Mesenchymal stem cell (in vitro differentiated cells and primary cell): Measurements from ENCODE around the gene CYB5B.
A peak's percentile ranks its signal among the peaks of the same experiment; 100 is the strongest.

Experiments used
- DNase-seq: peaks from one replicate; pipeline ENCODE4 v3.0.0-alpha.2; 2013
- H2AFZ ChIP-seq: one replicate; pipeline ENCODE4 v1.6.1; 2013; ENCODE audit warnings: low read depth, mild to moderate bottlenecking, control low read depth, inconsistent platforms, low read length, moderate library complexity
- H2AK5ac ChIP-seq: 2 replicates; pipeline ENCODE4 v1.6.1; 2013; ENCODE audit warnings: low read length, moderate library complexity, mild to moderate bottlenecking, inconsistent platforms; ENCODE audit not compliant: severe bottlenecking
- H2BK120ac ChIP-seq: one replicate; pipeline ENCODE4 v1.6.1; 2013; ENCODE audit warnings: low read depth, mild to moderate bottlenecking, inconsistent platforms, low read length, moderate library complexity
- H2BK12ac ChIP-seq, 2 experiments: one replicate each; pipeline ENCODE4 v1.6.1; 2013; ENCODE audit warnings: inconsistent platforms in 2 of 2, low read length in 2 of 2, mild to moderate bottlenecking in 2 of 2, moderate library complexity in 2 of 2, control low read depth in 1 of 2
- H2BK15ac ChIP-seq: one replicate; pipeline ENCODE4 v1.6.1; 2013; ENCODE audit warnings: mild to moderate bottlenecking, low read depth, inconsistent platforms; ENCODE audit not compliant: poor library complexity, severe bottlenecking
- H2BK5ac ChIP-seq: 2 replicates; pipeline ENCODE4 v1.6.1; 2013; ENCODE audit warnings: low read depth, mild to moderate bottlenecking, low read length, control low read depth, inconsistent platforms; ENCODE audit not compliant: poor library complexity, severe bottlenecking
- H3K14ac ChIP-seq, 2 experiments: one replicate each; pipeline ENCODE4 v1.6.1; 2013; ENCODE audit warnings: inconsistent platforms in 2 of 2, low read length in 2 of 2, control low read depth in 1 of 2, mild to moderate bottlenecking in 1 of 2, moderate library complexity in 1 of 2
- H3K18ac ChIP-seq, 2 experiments: one replicate each; pipeline ENCODE4 v1.6.1; 2013; ENCODE audit warnings: inconsistent platforms in 2 of 2, low read length in 2 of 2, control low read depth in 1 of 2, low read depth in 1 of 2, mild to moderate bottlenecking in 1 of 2
- H3K23ac ChIP-seq, 2 experiments: one replicate each; pipeline ENCODE4 v1.6.1; 2013; ENCODE audit warnings: inconsistent platforms in 2 of 2, low read length in 2 of 2, mild to moderate bottlenecking in 2 of 2, moderate library complexity in 2 of 2, control low read depth in 1 of 2
- H3K27ac ChIP-seq: 2 replicates; pipeline ENCODE4 v1.5.1; 2013; ENCODE audit warnings: mild to moderate bottlenecking, moderate library complexity, low read length, control low read depth, inconsistent platforms; ENCODE audit not compliant: poor library complexity, severe bottlenecking
- H3K27me3 ChIP-seq, 2 experiments: 2 replicates each; pipeline versions ENCODE4 v1.6.1 to v1.7.0; 2013; ENCODE audit warnings: low read length in 2 of 2, mild to moderate bottlenecking in 2 of 2, moderate library complexity in 2 of 2, control low read depth in 1 of 2, inconsistent platforms in 1 of 2; ENCODE audit not compliant: control insufficient read depth in 1 of 2, insufficient read depth in 1 of 2
- H3K36me3 ChIP-seq, 2 experiments: 2 replicates each; pipeline versions ENCODE4 v1.6.1 to v1.7.0; 2013; ENCODE audit warnings: low read length in 2 of 2, control low read depth in 1 of 2, inconsistent platforms in 1 of 2, low read depth in 1 of 2, mild to moderate bottlenecking in 1 of 2; ENCODE audit not compliant: insufficient read depth in 2 of 2, control insufficient read depth in 1 of 2
- H3K4ac ChIP-seq, 2 experiments: one replicate each; pipeline ENCODE4 v1.6.1; 2013; ENCODE audit warnings: inconsistent platforms in 2 of 2, low read length in 2 of 2, mild to moderate bottlenecking in 2 of 2, moderate library complexity in 2 of 2, control low read depth in 1 of 2, low read depth in 1 of 2
- H3K4me1 ChIP-seq: 2 replicates; pipeline ENCODE4 v1.6.1; 2013; ENCODE audit warnings: low read depth, low read length, control low read depth; ENCODE audit not compliant: control insufficient read depth, insufficient read depth
- H3K4me2 ChIP-seq: 2 replicates; pipeline ENCODE4 v1.6.1; 2013; ENCODE audit warnings: low read length, mild to moderate bottlenecking, inconsistent platforms; ENCODE audit not compliant: poor library complexity, severe bottlenecking
- H3K4me3 ChIP-seq, 2 experiments: 2 replicates each; pipeline versions ENCODE4 v1.5.1 to v1.7.0; 2013; ENCODE audit warnings: low read length in 2 of 2, mild to moderate bottlenecking in 2 of 2, control low read depth in 1 of 2, low read depth in 1 of 2; ENCODE audit not compliant: insufficient read depth in 1 of 2
- H3K79me1 ChIP-seq: replicated peaks from 2 replicates; pipeline ENCODE4 v1.6.1; 2013; ENCODE audit warnings: mild to moderate bottlenecking, control low read depth, low read length, inconsistent platforms; ENCODE audit not compliant: poor library complexity, severe bottlenecking
- H3K9ac ChIP-seq: 2 replicates; pipeline ENCODE4 v1.7.0; 2013; ENCODE audit warnings: mild to moderate bottlenecking, low read length, moderate library complexity
- H3K9me3 ChIP-seq: 2 replicates; pipeline ENCODE4 v1.7.0; 2013; ENCODE audit warnings: mild to moderate bottlenecking, low read length; ENCODE audit not compliant: control insufficient read depth
- H4K8ac ChIP-seq: one replicate; pipeline ENCODE4 v1.6.1; 2013; ENCODE audit warnings: inconsistent platforms, mild to moderate bottlenecking, low read length, moderate library complexity
- H4K91ac ChIP-seq: one replicate; pipeline ENCODE4 v1.6.1; 2013; ENCODE audit warnings: mild to moderate bottlenecking, low read length, inconsistent platforms
- WGBS: methylation state at CpG from one replicate; pipeline ENCODE4 v1.1.7; 2013; ENCODE audit warnings: mixed read lengths; 5-methylcytosine and 5-hydroxymethylcytosine counted together

The CYB5B gene

DNA sequence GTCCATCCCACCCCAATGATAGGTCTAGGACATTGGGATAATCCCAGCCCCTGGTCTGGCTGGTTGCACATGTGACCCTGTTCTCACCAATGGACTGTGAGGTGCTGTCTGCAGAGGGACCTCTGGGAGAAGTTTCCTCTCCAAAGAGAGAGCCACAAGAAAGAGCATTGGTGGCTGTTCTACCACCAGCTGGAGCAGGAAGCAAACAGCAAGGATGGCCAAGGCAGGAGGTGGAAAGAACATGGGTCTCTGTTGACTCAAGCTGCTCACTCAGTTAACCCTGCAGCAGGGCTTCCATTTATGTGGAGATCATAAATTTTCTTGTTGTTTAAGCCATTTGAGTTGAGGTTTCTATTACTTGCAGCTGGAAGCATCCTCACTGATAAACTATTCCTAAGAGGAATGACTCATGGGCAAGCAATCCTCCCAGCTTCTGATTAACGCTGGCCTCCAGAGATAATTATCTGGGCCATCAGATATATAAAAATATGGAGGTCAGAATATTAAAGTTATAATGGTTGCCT is 52.6 kb downstream of the CYB5B start:
- Histone ChIP-seq H3K9me3 (no peaks in the 10 kb centered on the region), H4K8ac (no peak overlapping the region), H3K36me3 (no peaks in the 10 kb centered on the region), H2BK12ac (no peak overlapping the region), H3K14ac (no peak overlapping the region), H3K4me2 (no peak overlapping the region), H3K4me3 (peak overlapping the region in 1 of 2 experiments; percentile 36), H2BK15ac (no peak overlapping the region), H2BK120ac (no peak overlapping the region), H3K27me3 (no peaks in the 10 kb centered on the region), H4K91ac (no peak overlapping the region), H3K23ac (no peak overlapping the region), H3K79me1 (peaks cover 3% of the 10 kb centered on the region), H3K4me1 (peaks cover 3% of the 10 kb centered on the region), H2AK5ac (no peak overlapping the region), H3K9ac (peak overlapping the region; percentile 65), H2AFZ (no peak overlapping the region), H2BK5ac (no peak overlapping the region), H3K18ac (peak overlapping the region in 1 of 2 experiments; percentile 18), H3K4ac (no peak overlapping the region), H3K27ac (peak overlapping the region; percentile 77)
- 0% methylated on average over 1 of the region's 1 CpG for WGBS
- peak; percentile 98 for DNase-seq

DNA sequence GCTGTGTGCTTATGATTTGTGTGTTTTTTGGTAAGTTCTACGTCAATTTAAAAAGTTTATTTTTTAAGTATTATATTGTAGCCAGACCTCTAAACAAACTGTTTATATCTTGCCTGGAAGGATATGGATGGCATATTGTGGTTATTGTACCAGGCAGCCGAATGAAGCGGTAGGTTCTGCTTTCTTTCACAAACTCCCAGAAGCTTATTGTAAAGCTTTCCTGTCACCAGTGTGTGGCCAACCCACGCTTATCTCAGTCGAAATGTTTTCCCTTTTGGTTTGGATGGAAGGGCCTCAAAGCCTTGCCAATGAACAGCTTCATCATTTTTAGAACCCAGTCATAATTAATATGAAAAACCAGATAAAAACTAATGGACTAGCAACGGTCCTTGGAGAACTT is 53.1 kb downstream of the CYB5B start:
- Histone ChIP-seq H3K18ac (no peak overlapping the region), H2BK5ac (no peak overlapping the region), H3K36me3 (no peaks in the 10 kb centered on the region), H3K79me1 (peaks cover 3% of the 10 kb centered on the region), H3K14ac (no peak overlapping the region), H2BK120ac (no peak overlapping the region), H3K4ac (no peak overlapping the region), H3K23ac (no peak overlapping the region), H3K4me2 (no peak overlapping the region), H2BK15ac (no peak overlapping the region), H4K8ac (no peak overlapping the region), H4K91ac (no peak overlapping the region), H3K9me3 (no peaks in the 10 kb centered on the region), H3K4me1 (peaks cover 6% of the 10 kb centered on the region), H3K27me3 (no peaks in the 10 kb centered on the region), H3K4me3 (peak overlapping the region in 1 of 2 experiments; percentile 36), H3K27ac (peak overlapping the region; percentile 77), H2AK5ac (no peak overlapping the region), H3K9ac (peak overlapping the region; percentile 65), H2AFZ (no peak overlapping the region), H2BK12ac (no peak overlapping the region)
- 10% methylated on average over 5 of the region's 6 CpGs for WGBS
- DNase-seq = peak; percentile 79

DNA sequence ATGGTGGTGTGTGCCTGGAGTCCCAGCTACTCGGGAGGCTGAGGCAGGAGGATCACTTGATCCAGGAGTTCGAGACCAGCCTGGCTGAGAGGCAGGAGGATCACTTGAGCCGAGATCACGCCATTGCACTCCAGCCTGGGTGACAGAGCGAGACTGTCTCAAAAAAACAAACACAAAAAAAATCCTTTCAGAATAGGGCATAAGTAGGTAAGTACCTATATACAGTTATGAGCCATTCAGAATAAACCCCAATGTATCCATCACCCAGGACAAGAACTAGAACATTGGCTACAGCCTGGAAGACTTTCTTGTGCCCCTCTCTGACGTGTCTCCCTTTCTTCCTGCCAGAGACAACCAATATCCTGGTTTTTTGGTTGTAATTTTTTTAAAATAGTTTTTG is 54.3 kb downstream of the CYB5B start:
- no peak overlapping the region for H2BK15ac ChIP-seq
- no peak overlapping the region for H2BK120ac ChIP-seq
- no peak overlapping the region for H4K8ac ChIP-seq
- H2BK12ac ChIP-seq = peak overlapping the region in 1 of 2 experiments; percentile 45
- H2AFZ ChIP-seq = no peak overlapping the region
- H2BK5ac ChIP-seq = no peak overlapping the region
- no peak overlapping the region for H3K4me2 ChIP-seq
- no peak for DNase-seq
- WGBS = 94% methylated on average over 3 of the region's 6 CpGs
- H3K23ac ChIP-seq = no peak overlapping the region
- no peak overlapping the region for H3K27ac ChIP-seq
- no peaks in the 10 kb centered on the region for H3K36me3 ChIP-seq
- peaks cover 7% of the 10 kb centered on the region for H3K4me1 ChIP-seq
- H3K27me3 ChIP-seq = no peaks in the 10 kb centered on the region
- no peak overlapping the region for H4K91ac ChIP-seq
- H3K4ac ChIP-seq = no peak overlapping the region
- no peak overlapping the region for H3K14ac ChIP-seq
- H3K79me1 ChIP-seq = no peaks in the 10 kb centered on the region
- H3K4me3 ChIP-seq = no peak overlapping the region
- no peaks in the 10 kb centered on the region for H3K9me3 ChIP-seq
- H2AK5ac ChIP-seq = peak overlapping the region; percentile 27
- H3K18ac ChIP-seq = peak overlapping the region in 1 of 2 experiments; percentile 11
- no peak overlapping the region for H3K9ac ChIP-seq

DNA sequence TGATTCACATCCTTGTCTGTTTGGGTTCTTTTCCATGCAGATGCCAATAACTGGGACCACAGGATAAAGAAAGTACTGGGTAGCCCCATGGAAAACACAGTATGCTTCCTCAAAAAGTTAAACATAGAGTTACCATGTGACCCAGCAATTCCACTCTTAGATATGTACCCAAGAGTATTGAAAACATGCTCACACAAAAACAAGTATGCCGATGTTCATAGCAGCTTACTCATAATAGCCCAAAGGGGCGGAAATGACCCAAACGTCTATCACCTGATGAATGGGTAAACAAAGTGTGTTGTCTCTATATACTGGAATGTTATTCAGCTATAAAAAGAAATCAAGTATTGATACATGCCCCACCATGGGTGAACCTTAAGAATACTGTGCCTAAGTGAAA is 55.4 kb downstream of the CYB5B start:
- Histone ChIP-seq H3K4me2 (no peak overlapping the region), H3K23ac (no peak overlapping the region), H3K27me3 (no peaks in the 10 kb centered on the region), H2BK15ac (no peak overlapping the region), H2BK5ac (no peak overlapping the region), H4K91ac (no peak overlapping the region), H3K9me3 (no peaks in the 10 kb centered on the region), H3K18ac (no peak overlapping the region), H2AK5ac (no peak overlapping the region), H3K27ac (no peak overlapping the region), H2BK12ac (peak overlapping the region in 1 of 2 experiments; percentile 78), H2BK120ac (no peak overlapping the region), H2AFZ (no peak overlapping the region), H4K8ac (no peak overlapping the region), H3K4ac (no peak overlapping the region), H3K36me3 (no peaks in the 10 kb centered on the region), H3K4me1 (peaks cover 7% of the 10 kb centered on the region), H3K4me3 (no peak overlapping the region), H3K14ac (no peak overlapping the region), H3K79me1 (no peaks in the 10 kb centered on the region), H3K9ac (no peak overlapping the region)
- no peak for DNase-seq
- 50% methylated on average over 1 of the region's 3 CpGs for WGBS
